NK-92 (cell line): ENCODE data around the gene TNFAIP3.

Source experiments
- DNase-seq: peaks from one replicate; lab custom pipeline; 2025; ENCODE audit not compliant: unreplicated experiment; lab: John Stamatoyannopoulos, UW

The TNFAIP3 gene

DNA sequence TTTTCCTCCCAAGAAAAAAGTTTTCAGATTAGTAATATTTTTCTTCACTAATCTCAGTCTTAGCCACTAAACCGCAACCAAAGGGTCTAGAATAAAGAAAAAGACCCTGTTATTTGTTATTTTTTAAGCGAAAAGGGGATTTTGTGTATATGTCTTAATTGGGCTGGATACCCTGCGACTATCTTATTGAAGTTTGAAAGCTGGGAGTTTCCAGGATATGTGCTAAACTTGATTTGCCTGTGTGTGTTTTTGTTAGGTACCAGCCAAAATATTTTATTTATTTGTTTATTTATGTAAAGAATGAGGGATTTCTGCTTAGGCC lies 52.4 kb downstream of the TNFAIP3 start:
- DNase-seq = no peak

DNA sequence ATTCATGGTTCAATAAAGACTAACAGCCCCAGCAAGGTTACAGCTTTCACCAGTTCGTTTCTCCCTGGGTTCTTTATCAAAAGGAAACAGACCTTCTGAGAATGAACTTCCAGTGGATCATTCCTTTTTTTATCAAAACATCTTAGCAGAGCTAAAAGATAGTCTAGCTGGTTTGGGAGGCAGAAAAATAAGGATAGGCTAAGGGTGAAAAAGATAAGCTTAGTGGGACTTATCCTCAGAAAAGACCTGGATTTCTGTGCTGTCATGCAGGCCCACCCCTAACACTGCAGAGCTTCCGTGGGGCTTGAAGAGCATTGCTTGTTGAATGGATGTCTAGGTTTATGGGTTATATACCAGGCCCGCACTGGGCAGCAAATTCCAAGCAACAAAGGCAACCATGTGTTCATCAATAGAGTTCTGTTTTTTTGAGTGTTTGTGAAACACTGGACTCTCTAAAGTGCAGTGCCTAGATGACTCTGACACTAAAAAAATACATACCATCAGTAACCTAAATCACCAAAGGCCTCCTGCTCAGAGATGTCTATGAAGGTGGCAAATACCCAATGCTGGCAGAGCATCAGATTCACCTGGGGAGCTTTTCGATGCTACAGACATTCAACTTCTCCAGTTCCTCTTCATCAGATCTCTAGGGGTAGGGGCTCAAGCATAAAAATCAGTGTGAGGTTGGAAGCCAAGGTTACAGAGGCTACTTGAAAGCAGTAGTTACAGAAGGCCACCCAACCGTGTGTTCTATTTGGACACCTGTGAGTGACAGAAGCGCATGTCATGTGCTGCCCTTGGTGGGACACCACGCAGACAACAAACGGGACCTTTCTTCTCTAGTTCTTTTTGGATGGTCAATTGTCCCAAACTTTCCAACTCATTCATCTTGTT lies 53.0 kb downstream of the TNFAIP3 start:
- no peak for DNase-seq

DNA sequence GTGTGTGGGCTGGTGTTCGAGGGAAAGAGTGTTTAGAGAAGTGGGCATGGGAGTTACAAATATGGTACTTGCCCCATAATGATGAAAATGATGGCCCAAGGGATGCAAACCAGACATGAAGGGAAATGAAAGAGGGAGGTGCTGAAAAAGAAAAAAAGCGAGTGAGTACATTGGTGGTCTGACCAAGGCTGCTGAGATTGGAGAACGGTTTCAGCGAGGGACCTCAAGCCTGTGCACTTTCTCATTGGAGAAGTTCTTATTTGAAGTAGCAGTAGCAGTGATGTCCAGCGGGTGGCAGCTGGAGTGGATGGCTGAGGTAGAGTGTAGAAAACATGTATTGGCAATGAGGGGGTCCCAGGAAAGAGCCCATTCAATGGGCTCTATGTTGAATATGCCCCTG lies 54.8 kb downstream of the TNFAIP3 start:
- no peak for DNase-seq

DNA sequence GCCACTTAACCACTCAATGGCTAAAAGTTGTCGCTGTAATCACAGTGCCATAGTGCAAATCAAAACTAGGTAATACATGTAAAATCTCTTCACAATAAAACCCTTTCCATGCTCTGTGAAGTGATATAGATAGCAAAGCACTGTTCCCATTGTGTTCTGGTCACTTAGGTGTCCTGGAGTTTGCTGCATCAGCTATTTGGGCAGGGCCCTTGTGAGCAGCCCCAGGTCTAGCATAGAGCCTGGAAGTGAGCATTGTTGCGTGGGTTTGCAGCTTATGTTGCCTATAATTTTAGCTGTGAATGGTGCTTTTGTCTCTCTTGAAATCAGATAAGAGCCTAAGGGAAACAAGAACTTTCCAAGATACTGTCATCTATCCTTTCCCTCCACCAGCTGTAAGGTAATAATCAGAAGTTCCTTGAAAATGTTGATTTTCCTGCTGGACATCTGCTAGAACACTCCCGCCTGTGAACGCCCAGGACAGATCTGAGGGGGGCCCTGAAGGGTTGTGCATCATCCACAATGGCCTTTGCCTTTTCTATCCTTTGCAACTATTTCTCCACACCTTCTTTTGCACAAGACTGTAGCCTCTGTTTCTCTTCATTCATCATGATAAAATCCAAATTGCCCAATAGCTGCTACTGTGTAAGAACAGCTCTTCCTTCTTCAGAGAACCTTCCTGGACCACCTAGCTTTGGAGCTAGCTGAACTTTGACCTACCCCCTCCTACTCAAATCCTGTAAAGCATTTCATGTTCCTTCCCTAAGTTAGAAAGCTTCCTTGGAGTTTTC lies 57.0 kb downstream of the TNFAIP3 start:
- DNase-seq = no peak

DNA sequence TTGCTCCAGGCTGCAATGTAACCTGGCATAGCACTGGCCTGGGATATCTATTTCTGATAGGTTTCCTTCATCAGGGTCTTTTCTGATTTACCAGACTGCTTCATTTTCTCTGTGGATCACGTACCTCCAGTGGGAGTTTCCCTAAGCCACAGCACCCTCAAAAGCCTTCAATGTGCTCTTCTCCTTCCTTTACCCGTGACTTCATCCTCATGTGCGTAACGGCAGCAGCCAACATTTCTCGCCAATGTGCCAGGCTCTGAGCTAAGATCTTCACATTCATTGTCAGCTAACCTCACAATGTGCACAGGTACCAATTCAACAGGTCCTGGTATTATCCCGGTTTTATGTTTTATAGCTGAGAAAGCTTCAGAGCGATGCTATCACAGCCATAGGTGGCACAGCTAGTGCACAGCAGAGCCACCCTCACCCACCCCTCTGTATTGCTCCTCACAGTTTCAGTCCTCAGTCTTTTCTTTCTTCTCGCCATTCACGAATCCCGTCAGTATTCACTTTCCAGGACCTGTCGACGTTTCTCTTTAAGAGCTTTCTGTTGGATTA lies 58.2 kb downstream of the TNFAIP3 start:
- DNase-seq = no peak

DNA sequence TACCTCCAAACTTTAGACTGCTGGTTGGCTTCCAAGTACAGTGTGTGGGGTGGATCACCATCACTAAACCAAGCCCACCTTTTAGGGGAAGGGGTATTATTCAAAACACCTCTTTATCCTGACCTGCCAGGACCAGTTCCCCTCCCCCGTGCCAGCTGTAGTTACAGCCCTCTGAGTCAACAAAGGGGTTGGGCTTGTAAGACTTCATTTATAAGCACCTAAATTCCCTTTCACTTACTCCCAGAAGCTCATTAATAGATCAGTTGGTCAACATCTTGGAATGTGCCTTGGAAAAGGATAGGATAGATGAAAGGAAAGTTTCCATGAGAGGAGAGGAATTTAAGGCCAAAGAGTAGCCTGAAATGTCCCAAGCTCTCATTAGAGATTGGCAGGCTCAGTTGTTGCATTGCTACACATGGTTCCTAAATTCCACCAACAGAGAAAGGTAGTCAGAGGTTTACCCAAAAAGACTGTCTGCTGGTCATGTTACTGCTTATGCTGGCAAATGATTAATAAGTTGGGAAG lies 59.2 kb downstream of the TNFAIP3 start:
- no peak for DNase-seq

DNA sequence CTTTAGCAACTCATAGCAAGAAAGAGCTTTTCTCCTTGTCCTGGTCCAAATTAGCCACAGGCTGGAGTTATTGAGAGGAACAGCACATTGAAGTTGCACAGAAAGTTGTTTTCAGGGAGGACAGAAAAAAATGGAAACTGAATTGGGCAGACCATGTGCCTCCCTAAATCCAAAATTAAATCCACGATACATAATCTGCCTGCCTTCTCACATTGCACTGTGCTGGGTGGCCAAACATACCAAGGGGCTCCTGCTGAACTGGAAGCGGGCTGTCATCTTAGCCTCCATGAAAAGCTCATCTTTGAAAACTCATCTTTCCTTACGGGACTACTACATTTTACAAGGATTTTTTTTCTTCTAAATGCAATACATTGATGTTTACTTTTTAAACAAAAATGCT lies 59.9 kb downstream of the TNFAIP3 start:
- DNase-seq = no peak

DNA sequence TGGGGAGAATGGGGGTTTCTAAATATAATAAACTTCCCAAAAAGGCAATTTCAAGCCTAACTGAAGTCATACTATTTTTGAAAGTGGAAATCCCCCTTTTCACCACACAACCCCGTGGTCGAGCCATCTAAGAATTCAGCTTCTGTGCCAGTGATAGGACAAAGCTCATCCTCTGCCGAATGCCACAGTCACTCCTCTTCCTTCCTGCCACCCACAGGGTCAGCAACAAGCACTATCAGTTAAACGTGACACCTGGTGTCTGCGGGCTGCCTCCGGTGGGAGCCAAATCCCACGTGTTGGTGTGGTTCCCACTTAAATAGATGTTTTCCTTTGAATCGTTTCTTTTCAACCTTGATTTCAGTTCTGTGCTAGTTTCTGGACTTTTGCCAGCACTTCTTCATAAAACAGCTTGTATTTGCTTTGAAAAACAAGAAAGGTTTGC lies 60.7 kb downstream of the TNFAIP3 start:
- peak; percentile 15 for DNase-seq

DNA sequence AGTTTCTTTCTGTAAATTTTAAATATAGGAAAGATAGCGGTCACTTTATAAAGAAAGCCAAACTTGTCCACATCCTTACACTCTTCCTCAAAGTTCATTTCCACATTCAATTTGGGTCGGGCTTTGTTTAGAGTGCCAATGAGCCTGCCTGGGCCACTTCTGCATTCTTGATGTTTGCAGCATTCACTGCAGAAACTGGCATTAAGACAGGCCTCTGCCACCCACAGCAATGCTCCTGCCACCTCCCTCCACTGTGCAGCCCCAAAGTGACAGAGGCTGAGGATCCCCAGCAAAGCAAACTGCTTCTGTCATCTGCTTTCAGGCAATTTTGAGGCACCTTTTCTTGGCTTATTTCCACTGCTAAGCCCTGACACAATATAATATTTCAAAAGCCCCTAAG lies 61.2 kb downstream of the TNFAIP3 start:
- no peak for DNase-seq

DNA sequence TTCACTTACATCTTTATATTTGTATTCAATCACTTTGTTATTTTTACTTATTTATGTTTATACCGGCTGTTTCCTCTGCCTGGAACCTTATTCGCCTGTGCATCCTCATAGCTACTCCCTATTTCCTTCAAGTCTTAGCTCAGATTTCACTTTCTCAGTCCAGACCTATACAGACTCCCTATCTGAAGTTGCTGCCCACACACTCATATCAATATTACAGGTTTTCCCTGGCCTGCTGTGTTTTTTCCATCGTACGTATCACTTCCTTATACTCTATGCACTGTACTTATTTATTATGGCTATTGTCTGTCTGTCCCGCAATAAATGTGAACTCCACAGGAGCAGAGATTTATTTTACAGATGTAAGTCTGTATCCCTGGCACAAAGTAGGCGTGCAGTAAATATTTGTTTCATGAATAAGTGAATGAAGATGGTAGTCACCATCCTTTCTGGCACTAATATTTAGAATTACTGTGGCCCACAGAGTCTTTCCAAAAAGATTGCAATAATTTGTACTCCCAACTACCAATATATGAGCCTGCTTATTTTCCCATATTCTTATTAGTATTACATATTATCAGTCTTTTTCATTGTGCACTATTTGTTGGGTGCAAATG lies 64.9 kb downstream of the TNFAIP3 start:
- no peak for DNase-seq
